ENCODE results near the gene ZP2. TPM values are rescaled to one million over a fixed set of nuclear protein-coding genes. Genes with fewer than 3 reads are reported as not detected.

The ZP2 gene
- polyA plus RNA-seq, 2 donors = 0.01 TPM; not detected in 1

Other genes starting within 250 kb of the ZP2 start
- under 1 TPM; 0.07 to 0.18 TPM for gene DNAH3, start 60.7 kb downstream of the ZP2 start, polyA plus RNA-seq
- 10 to 100 TPM; 24.6 to 36.4 TPM for gene LDAF1, start 52.9 kb downstream of the ZP2 start, polyA plus RNA-seq
- not detected for gene ANKS4B, start 22.1 kb upstream of the ZP2 start, polyA plus RNA-seq
- gene CRYM, start 66.7 kb upstream of the ZP2 start, polyA plus RNA-seq = 1 to 10 TPM; 5.3 to 9.8 TPM

All from esophagus (tissue), 2 donors.